Testis (tissue), 2 donors: ENCODE data around the gene TAC4.

Source experiments
- CTCF ChIP-seq, 3 experiments: fragments of 450-650 bp in 2 of 3; fragments of 200-600 bp in 1 of 3; sonication (generic) in 1 of 3; IDR thresholded peaks; one replicate each; pipeline ENCODE4 v1.5.1; 2016 to 2019; ENCODE audit warnings: antibody characterized with exemption in 3 of 3, mild to moderate bottlenecking in 2 of 3, moderate library complexity in 1 of 3
- POLR2A ChIP-seq: fragments of 450-650 bp; IDR thresholded peaks from one replicate; pipeline ENCODE4 v1.6.1; 2017; ENCODE audit warnings: antibody characterized with exemption, mild to moderate bottlenecking, moderate library complexity

GRCh38 chr17:49842371-49842770 is 5.5 kb downstream of the TAC4 start:
- no peak for TF ChIP-seq CTCF (IDR thresholded peaks at IDR 0.05)
- TF ChIP-seq POLR2A = no peak
